Loucy (cell line): ENCODE data around the gene KIF1B.
"Not testable (repeated sequence)": the region's sequence is repeated elsewhere in the genome, so short reads cannot be mapped to it uniquely, and the experiment has no call there.

Experiments used
- EZH2phosphoT487 ChIP-seq: fragments of 200-600 bp; IDR thresholded peaks from 2 replicates; pipeline ENCODE4 v1.6.1; 2018; ENCODE audit warnings: antibody characterized with exemption, mild to moderate bottlenecking, moderate library complexity, borderline replicate concordance
- TF ChIP-seq, protein P1 (sequence below): fragments of 200-600 bp; sonication (generic); conservative IDR thresholded peaks from 2 replicates; pipeline ENCODE4 v1.5.1; 2014; ENCODE audit warnings: mild to moderate bottlenecking, antibody characterized with exemption, low read length

DNA sequence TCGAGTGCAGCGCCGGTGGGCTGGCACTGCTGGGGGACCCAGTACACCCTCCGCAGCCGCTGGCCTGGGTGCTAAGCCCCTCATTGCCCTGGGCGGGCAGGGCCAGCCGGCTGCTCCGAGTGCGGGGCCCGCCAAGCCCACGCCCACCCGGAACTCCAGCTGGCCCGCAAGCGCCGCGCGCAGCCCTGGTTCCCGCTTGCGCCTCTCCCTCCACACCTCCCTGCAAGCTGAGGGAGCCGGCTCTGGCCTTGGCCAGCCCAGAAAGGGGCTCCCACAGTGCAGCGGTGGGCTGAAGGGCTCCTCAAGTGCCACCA lies 216.1 kb downstream of the KIF1B start:
- TF ChIP-seq, protein P1, sequence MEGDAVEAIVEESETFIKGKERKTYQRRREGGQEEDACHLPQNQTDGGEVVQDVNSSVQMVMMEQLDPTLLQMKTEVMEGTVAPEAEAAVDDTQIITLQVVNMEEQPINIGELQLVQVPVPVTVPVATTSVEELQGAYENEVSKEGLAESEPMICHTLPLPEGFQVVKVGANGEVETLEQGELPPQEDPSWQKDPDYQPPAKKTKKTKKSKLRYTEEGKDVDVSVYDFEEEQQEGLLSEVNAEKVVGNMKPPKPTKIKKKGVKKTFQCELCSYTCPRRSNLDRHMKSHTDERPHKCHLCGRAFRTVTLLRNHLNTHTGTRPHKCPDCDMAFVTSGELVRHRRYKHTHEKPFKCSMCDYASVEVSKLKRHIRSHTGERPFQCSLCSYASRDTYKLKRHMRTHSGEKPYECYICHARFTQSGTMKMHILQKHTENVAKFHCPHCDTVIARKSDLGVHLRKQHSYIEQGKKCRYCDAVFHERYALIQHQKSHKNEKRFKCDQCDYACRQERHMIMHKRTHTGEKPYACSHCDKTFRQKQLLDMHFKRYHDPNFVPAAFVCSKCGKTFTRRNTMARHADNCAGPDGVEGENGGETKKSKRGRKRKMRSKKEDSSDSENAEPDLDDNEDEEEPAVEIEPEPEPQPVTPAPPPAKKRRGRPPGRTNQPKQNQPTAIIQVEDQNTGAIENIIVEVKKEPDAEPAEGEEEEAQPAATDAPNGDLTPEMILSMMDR, result not testable (repeated sequence)
- not testable (repeated sequence) for TF ChIP-seq EZH2phosphoT487
